Stimulated activated CD4-positive, alpha-beta T cell treated with anti-CD3 and anti-CD28 coated beads, Interleukin-12 subunit alpha, Interleukin-12 subunit beta, amount 100 ng/mL, for 48 hours (primary cell): ENCODE results near the gene MAGI2.

Source experiments
- DNase-seq, 3 donors: peaks; one replicate each; pipeline ENCODE4 v3.0.0-alpha.2; 2020; ENCODE audit warnings: low read depth in 2 of 3, low spot score in 1 of 3

The MAGI2 gene

DNA sequence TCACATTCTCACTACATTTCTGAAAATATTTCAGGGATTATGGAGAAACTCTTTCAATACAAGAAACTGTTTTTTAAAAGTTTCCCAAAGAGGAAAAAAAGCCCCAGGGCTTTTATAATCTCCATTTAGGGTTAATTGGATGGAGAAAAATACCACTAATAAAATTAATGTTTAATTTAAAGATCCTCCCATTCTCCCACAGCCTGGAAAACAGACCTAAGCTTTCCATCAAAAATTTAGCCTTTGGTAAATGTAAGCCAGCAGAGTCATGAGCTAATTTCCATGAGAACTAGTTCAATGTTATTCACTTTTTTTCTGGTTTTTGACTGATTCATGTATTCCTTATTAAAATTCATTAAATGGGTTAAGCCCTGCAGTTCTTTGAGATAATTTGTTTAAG lies 1246.2 kb downstream of the MAGI2 start:
- no peak for DNase-seq

DNA sequence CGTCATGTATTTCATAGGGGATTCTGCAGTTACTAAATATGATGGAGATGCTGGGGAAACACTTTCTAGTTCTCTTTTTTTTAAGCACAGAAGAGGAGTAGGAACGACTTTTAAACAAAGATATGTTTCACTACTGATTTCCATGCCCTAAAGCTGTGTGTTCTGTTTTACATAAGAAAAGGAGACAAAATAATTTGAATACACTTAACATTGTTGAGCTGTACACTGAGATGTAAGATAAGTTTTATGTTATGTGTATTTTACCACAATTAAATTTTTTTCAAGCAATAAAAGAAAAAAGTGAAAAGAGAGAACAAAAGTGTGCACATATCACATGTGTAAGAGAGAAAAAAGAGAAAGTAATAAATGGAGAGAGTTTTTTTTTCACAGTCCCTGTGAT lies 1246.7 kb downstream of the MAGI2 start:
- DNase-seq = no peak

GRCh38 chr7:78203042-78203720 lies 1250.3 kb downstream of the MAGI2 start:
- no peak for DNase-seq

DNA sequence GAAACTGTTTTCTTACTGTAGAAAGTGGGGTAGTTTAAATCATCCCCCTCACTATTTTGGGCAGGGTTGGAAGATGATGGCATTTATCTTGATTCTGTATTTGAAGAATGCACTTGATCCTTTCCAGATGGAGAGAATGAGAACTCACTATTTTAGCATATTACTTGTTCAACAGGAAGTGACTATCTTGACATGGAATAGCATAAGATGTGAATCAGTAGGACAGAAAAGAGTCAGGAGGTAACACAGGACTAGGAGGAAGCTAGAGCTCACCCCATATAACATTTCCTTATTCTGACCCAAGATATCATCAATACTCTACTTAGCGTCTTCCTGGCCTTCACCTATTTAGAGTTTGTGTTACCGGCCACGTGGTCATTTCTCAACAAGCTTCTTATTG lies 1254.7 kb downstream of the MAGI2 start:
- no peak for DNase-seq

DNA sequence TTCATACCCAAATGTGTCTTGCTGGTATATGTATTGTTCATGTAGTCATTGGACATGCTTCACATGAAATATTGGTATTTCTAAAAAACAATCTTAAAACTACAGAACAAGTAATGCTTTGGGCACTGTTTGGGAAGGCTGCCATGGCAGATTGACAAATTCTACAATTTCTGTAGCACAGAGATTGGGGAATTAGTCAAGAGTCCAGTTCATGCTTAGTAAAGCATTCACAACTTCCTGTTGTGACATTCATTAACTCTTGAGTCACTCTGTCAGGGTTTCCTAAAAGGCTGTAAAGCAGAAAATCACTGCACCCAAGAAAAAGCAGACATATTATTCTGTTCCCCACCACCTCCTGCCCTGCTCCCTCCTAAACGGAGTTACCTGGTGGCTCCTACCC lies 1256.0 kb downstream of the MAGI2 start:
- no peak for DNase-seq

DNA sequence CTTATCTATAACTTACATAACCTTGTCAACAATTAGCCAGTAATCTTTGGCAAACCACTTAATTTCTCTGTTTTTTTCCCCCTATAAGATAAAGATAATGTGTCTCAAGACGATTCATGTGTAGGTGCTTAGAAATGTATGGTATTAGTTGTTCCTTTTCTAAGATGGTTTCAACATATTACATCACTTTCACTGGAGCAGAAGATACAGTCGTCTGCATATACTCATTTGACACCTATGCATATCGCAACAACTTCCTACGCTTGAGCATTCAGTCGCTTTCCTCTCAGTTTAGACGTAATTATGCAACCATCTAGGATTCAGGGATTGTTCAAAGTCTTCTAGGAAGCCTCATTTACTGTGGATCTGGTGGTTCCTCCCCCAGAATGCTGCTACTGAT lies 1258.2 kb downstream of the MAGI2 start:
- DNase-seq = no peak

GRCh38 chr7:78194611-78195010 lies 1258.9 kb downstream of the MAGI2 start:
- no peak for DNase-seq

GRCh38 chr7:78191475-78192079 lies 1261.9 kb downstream of the MAGI2 start:
- no peak for DNase-seq

DNA sequence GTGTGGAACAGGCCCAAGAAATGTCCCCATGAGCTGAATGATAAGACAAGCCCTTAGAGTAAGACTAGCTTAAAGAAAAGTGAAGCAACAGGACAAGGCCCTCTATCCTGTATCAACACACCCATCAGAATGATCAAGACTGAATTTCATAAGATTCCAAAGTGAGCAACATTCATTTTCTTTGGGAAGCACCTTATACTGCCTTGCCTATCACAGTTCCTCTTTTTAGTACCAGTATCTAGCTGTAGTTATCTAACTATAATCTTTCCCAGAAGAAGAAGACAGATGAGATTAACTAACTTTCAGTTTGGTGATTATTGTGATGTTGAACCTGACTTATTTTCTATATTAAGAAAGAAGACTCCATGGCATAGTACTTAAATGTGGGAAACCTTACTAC lies 1263.7 kb downstream of the MAGI2 start:
- DNase-seq = no peak

DNA sequence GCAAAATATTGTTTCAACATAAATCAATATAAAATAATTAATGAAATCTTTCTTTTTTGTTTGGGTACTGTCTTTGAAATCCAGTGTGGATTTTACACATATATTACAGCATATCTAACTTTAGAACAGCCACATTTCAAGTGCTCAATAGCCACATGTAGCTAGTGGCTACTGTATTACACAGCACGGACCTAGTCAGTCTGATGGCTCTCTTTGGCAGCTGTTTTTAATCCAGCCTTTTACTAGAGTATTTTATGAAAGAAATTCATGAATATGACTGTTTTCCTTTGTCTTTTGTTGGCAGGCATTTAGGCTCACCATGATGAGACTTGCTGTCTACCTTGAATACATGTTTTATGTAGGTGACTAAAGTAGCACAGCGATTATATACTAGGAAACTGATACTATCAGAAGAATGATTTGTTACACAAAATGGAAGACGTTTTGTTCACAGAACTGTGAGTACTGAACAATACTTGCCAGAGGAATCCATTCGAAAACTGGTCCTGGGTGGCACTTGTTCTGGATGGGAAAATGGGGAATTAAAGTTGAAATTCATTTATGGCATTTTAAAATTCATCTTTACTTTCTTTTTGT lies 1268.2 kb downstream of the MAGI2 start:
- DNase-seq = no peak

DNA sequence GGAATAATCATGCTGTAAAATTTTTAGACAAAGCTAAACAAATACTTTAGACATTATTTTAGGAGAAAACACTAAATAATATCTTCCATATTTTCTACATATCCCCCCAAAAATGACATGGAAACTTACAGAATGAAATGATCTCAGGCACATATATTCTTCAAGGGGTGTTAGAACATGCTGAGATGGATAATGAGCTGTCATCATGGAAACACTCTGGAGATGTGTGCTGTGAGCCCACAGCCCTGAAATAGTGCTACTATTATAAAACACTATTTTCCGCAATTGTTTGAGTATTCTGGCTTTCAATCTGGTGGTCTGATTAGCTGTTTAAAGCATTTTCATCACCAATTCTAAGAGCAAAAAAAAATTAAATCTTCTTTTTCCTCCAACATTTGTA lies 1269.2 kb downstream of the MAGI2 start:
- DNase-seq = no peak

- DNase-seq = no peak
Measured at GRCh38 chr7:78179827-78180477, 1273.5 kb downstream of the MAGI2 start.

DNA sequence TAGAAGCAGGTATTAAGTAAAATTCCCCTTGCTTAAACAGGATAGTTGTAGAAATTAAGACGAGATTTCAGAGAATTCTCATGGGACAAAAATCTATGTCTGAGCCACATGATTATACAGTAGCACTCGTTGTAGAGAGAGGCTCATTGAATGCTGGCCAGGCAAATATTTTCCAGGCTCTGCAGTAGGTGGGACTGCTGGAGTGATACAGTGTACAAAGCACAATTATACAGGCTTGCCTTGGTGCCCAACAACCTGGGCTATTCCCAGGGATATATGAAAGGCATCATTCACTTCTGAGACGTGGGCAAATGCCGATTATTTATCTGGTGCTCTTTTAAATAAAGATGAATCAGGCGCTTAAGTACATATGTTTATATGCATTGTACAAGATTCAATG lies 1274.3 kb downstream of the MAGI2 start:
- no peak for DNase-seq

DNA sequence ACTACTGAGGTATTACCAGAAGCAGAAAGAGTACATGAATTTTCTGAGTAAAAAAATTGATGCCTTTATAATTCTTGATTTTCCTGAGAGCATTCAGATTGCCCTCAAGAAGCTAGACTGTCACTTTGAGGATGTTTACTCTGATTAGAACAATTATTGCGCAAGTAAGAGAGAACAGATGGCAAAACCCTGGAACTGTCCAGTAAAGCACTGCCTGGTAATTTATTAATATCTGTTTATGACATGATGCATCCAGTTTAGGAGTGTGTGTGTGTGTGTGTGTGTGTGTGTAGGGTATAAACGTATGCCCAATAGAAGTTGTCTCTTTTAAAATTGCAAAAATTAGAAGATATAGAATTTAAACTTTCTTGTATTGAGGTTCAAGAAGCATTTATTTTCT lies 1275.1 kb downstream of the MAGI2 start:
- DNase-seq = no peak

- no peak for DNase-seq
Measured at GRCh38 chr7:78176171-78176570, 1277.3 kb downstream of the MAGI2 start.

DNA sequence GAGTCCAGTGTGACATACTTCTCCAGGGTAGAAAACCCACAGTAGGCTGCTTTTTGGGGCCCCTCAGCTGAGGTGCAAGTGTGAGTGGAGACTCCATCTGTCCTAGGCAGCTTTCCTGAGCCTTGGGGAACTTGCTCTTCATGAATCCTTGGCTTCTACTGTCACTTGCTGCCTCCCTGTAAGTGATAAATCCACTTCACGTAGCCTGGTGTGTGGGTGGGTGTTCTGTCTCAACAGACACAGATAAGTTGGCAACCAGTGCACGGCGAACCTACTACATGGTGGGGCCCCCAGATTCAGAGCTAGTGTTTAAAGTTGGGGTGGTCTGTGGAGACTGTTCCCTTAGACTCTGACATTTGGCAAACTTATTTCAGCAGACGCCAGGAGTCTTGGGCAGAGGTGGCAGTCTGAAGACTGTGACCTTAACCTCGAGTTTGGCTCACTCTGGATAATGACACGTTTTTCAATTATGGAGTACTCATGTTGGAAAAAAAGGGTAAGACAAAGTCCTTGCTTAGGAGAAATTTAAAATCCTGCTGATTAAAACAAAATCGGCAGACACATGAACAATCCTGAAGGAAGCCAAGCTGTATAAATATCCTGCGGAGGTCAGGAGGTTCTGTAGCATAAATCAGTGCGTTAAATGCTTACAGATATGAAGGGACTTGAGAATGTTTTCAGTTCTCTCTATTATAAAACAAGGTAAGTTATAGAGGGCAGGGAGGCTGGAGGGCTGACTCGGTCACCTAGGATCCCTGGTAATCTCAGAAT lies 1278.0 kb downstream of the MAGI2 start:
- DNase-seq = no peak

- no peak for DNase-seq
Measured at GRCh38 chr7:78173666-78174065, 1279.8 kb downstream of the MAGI2 start.

DNA sequence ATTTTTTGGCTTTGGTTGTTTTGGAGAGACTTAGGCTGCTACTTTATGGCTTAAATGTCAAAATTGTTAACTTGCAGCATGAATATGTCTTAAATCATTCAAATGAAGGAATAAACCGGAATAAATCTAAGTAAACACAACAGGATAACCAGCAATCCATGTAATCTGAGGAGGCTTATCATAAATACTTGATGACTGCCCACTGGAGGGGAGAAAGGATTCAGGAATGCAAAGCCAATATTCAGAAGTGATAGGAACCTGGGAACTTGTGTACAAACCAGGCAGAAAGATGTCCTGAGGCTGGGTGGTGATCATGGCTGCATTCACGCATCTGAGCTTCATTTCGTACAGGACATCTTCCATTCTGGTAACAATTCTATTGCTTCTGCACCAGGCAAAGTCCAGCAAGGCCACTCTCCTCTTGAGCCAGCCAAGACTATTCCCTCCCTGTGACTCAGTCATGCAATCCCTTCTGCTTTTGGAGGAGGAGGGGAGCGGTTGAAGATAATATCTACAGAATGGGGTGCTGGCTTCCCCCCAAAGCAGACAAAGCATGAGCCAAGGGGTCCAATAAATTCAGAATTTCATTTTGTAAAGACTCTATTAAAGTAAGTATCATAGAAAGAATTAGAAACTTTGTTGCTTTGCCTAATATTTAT lies 1280.4 kb downstream of the MAGI2 start:
- no peak for DNase-seq

GRCh38 chr7:78172267-78172757 lies 1281.2 kb downstream of the MAGI2 start:
- DNase-seq = no peak

DNA sequence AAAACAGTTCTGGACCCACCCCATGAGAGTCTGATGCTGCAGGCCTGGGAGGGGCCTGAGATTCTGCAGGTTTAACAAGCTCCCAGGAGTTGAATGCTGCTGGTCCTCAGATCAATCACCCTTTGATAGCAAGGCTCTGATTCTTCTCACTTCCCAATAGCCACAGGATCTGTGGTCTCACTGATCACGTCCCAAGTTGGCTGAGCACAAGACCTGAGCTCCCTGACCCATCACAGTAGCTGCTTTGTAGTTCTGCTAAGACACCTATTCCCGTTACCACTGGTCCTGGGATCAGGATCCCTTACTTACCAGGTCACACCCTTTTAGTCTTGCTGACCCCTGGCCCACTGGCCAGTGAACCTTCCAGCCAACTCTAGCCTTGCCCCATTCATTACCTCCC lies 1282.1 kb downstream of the MAGI2 start:
- no peak for DNase-seq

- DNase-seq = no peak
Measured at GRCh38 chr7:78170815-78171214, 1282.7 kb downstream of the MAGI2 start.
